H4 (cell line): ENCODE measurements around the gene WDR45. TPM values are rescaled to one million over a fixed set of nuclear protein-coding genes. Genes with fewer than 3 reads are reported as not detected.
"Not testable (repeated sequence)": the region's sequence is repeated elsewhere in the genome, so short reads cannot be mapped to it uniquely, and the experiment has no call there.

Experiments
- DNase-seq: peaks from one replicate; pipeline ENCODE4 v3.0.0-alpha.2; 2015; ENCODE audit warnings: low spot score
- total RNA-seq: library from RNA; depleted of rRNA; stranded (reverse); fragments of >200 nt; shearing (Covaris generic); gene quantifications from 2 replicates; pipeline ENCODE4 v1.2.3, GENCODE V29; 2014; rRNA removed

WDR45 gene
- 50.0 and 57.6 TPM in 2 replicates for total RNA-seq

GRCh38 chrX:49079489-49080428 lies at the start of gene WDR45:
TSS of gene WDR45 (minus strand) at chrX:49079887. CDS start at chrX:49078095, 1,792 bp downstream.
- peak; percentile 73 for DNase-seq

GRCh38 chrX:49129427-49129826 lies 49.7 kb upstream of the WDR45 start:
- DNase-seq, result no peak

GRCh38 chrX:49127742-49128258 lies 48.1 kb upstream of the WDR45 start:
- DNase-seq, result not testable (repeated sequence)

- no peak for DNase-seq
Measured at GRCh38 chrX:49122499-49122898, 42.8 kb upstream of the WDR45 start.

GRCh38 chrX:49120091-49120490 lies 40.4 kb upstream of the WDR45 start:
- no peak for DNase-seq

- DNase-seq, result no peak
Measured at GRCh38 chrX:49117581-49117980, 37.9 kb upstream of the WDR45 start.

- DNase-seq, result no peak
Measured at GRCh38 chrX:49116716-49117115, 37.0 kb upstream of the WDR45 start.

GRCh38 chrX:49116076-49116475 lies 36.4 kb upstream of the WDR45 start:
- DNase-seq, result no peak

GRCh38 chrX:49111791-49112190 lies 32.1 kb upstream of the WDR45 start:
- DNase-seq, result no peak

- no peak for DNase-seq
Measured at GRCh38 chrX:49110417-49110816, 30.7 kb upstream of the WDR45 start.

- no peak for DNase-seq
Measured at GRCh38 chrX:49108641-49109040, 29.0 kb upstream of the WDR45 start.

GRCh38 chrX:49106930-49107329 lies 27.2 kb upstream of the WDR45 start:
- peak; percentile 40 for DNase-seq

- no peak for DNase-seq
Measured at GRCh38 chrX:49106296-49106695, 26.6 kb upstream of the WDR45 start.

- peak; percentile 57 for DNase-seq
Measured at GRCh38 chrX:49103637-49104036, 23.9 kb upstream of the WDR45 start.

- no peak for DNase-seq
Measured at GRCh38 chrX:49102190-49102589, 22.5 kb upstream of the WDR45 start.

GRCh38 chrX:49101629-49101984 lies 21.9 kb upstream of the WDR45 start:
- no peak for DNase-seq

- DNase-seq, result peak; percentile 91
Measured at GRCh38 chrX:49100704-49101628, 21.3 kb upstream of the WDR45 start.

- no peak for DNase-seq
Measured at GRCh38 chrX:49096419-49096818, 16.7 kb upstream of the WDR45 start.

GRCh38 chrX:49089553-49089952 lies 9.9 kb upstream of the WDR45 start:
- no peak for DNase-seq

- DNase-seq, result no peak
Measured at GRCh38 chrX:49082271-49082871, 2.7 kb upstream of the WDR45 start.

- no peak for DNase-seq
Measured at GRCh38 chrX:49077941-49078340, 1.7 kb downstream of the WDR45 start.

GRCh38 chrX:49075347-49075746 lies 4.3 kb downstream of the WDR45 start:
- DNase-seq, result no peak
